H9 (cell line): ENCODE results near the gene TNRC6C. TPM values are rescaled to one million over a fixed set of nuclear protein-coding genes. Genes with fewer than 3 reads are reported as not detected.

Source experiments
- DNase-seq: peaks from one replicate; pipeline ENCODE4 v3.0.0-alpha.2; 2017
- H2AFZ ChIP-seq: one replicate; pipeline ENCODE4 v1.6.1; 2013; ENCODE audit warnings: mild to moderate bottlenecking, low read length, control low read depth, moderate library complexity
- H2AK5ac ChIP-seq: 2 replicates; pipeline ENCODE4 v1.6.1; 2013; ENCODE audit warnings: low read length, control low read depth, mixed read lengths; ENCODE audit not compliant: insufficient read length
- H2BK120ac ChIP-seq: one replicate; pipeline ENCODE4 v1.6.1; 2013; ENCODE audit warnings: low read depth, mild to moderate bottlenecking, low read length, control low read depth, inconsistent platforms; ENCODE audit not compliant: poor library complexity, severe bottlenecking
- H2BK12ac ChIP-seq: 2 replicates; pipeline ENCODE4 v1.6.1; 2013; ENCODE audit warnings: low read length, control low read depth, mixed read lengths, low read depth; ENCODE audit not compliant: insufficient read length
- H2BK15ac ChIP-seq: 2 replicates; pipeline ENCODE4 v1.6.1; 2013; ENCODE audit warnings: low read depth, low read length, control low read depth
- H2BK20ac ChIP-seq: one replicate; pipeline ENCODE4 v1.6.1; 2013; ENCODE audit warnings: low read depth, mild to moderate bottlenecking, low read length, control low read depth, inconsistent platforms; ENCODE audit not compliant: poor library complexity, severe bottlenecking
- H2BK5ac ChIP-seq: 2 replicates; pipeline ENCODE4 v1.6.1; 2013; ENCODE audit warnings: low read length, control low read depth, mixed read lengths; ENCODE audit not compliant: insufficient read length
- H3K14ac ChIP-seq: 2 replicates; pipeline ENCODE4 v1.6.1; 2013; ENCODE audit warnings: low read length, control low read depth; ENCODE audit not compliant: insufficient read depth
- H3K18ac ChIP-seq: 2 replicates; pipeline ENCODE4 v1.6.1; 2013; ENCODE audit warnings: low read depth, mild to moderate bottlenecking, mixed read lengths, low read length, control low read depth; ENCODE audit not compliant: insufficient read length
- H3K23ac ChIP-seq: 2 replicates; pipeline ENCODE4 v1.6.1; 2013; ENCODE audit warnings: low read length, control low read depth, mixed read lengths, low read depth; ENCODE audit not compliant: insufficient read length
- H3K23me2 ChIP-seq: 2 replicates; pipeline ENCODE4 v1.6.1; 2013; ENCODE audit warnings: low read depth, mild to moderate bottlenecking, mixed read lengths, low read length, control low read depth; ENCODE audit not compliant: insufficient read length, poor library complexity, severe bottlenecking
- H3K27ac ChIP-seq: 2 replicates; pipeline ENCODE4 v1.5.1; 2013; ENCODE audit warnings: low read length, control low read depth, mixed read lengths, low read depth; ENCODE audit not compliant: insufficient read length
- H3K27me3 ChIP-seq: 2 replicates; pipeline ENCODE4 v1.6.1; 2013; ENCODE audit warnings: low read length, control low read depth, inconsistent platforms; ENCODE audit not compliant: insufficient read depth
- H3K4ac ChIP-seq: 2 replicates; pipeline ENCODE4 v1.6.1; 2013; ENCODE audit warnings: low read depth, mild to moderate bottlenecking, control low read depth, inconsistent platforms, low read length, moderate library complexity
- H3K4me1 ChIP-seq: 2 replicates; pipeline ENCODE4 v1.6.1; 2013; ENCODE audit warnings: low read length, control low read depth, inconsistent platforms; ENCODE audit not compliant: insufficient read depth
- H3K4me2 ChIP-seq: 2 replicates; pipeline ENCODE4 v1.6.1; 2013; ENCODE audit warnings: low read length, control low read depth, mixed read lengths; ENCODE audit not compliant: insufficient read length, insufficient read depth
- H3K56ac ChIP-seq: 2 replicates; pipeline ENCODE4 v1.6.1; 2013; ENCODE audit warnings: low read depth, mild to moderate bottlenecking, mixed read lengths, low read length, control low read depth; ENCODE audit not compliant: insufficient read length
- H3K79me1 ChIP-seq: 2 replicates; pipeline ENCODE4 v1.6.1; 2013; ENCODE audit warnings: low read depth, mild to moderate bottlenecking, moderate library complexity, low read length, control low read depth, inconsistent platforms; ENCODE audit not compliant: insufficient read depth, poor library complexity, severe bottlenecking
- H3K79me2 ChIP-seq: 2 replicates; pipeline ENCODE4 v1.6.1; 2013; ENCODE audit warnings: low read length, control low read depth, inconsistent platforms; ENCODE audit not compliant: insufficient read depth
- H3K9ac ChIP-seq: 2 replicates; pipeline ENCODE4 v1.6.1; 2013; ENCODE audit warnings: low read length, control low read depth, mixed read lengths; ENCODE audit not compliant: insufficient read length; ENCODE audit errors: extremely low read depth
- H3K9me3 ChIP-seq: one replicate; pipeline ENCODE4 v1.6.1; 2013; ENCODE audit warnings: low read depth, low read length, inconsistent platforms; ENCODE audit not compliant: control insufficient read depth
- H3T11ph ChIP-seq: one replicate; pipeline ENCODE4 v1.6.1; 2013; ENCODE audit warnings: mild to moderate bottlenecking, low read length, control low read depth, inconsistent platforms
- H4K20me1 ChIP-seq: one replicate; pipeline ENCODE4 v1.6.1; 2013; ENCODE audit not compliant: control insufficient read depth, insufficient read length, insufficient read depth
- H4K5ac ChIP-seq: 2 replicates; pipeline ENCODE4 v1.6.1; 2013; ENCODE audit warnings: low read depth, mild to moderate bottlenecking, mixed read lengths, low read length, control low read depth; ENCODE audit not compliant: insufficient read length
- H4K8ac ChIP-seq: replicated peaks from 2 replicates; pipeline ENCODE4 v1.6.1; 2013; ENCODE audit warnings: low read length, control low read depth, mixed read lengths, low read depth; ENCODE audit not compliant: insufficient read length
- H4K91ac ChIP-seq: 2 replicates; pipeline ENCODE4 v1.6.1; 2013; ENCODE audit warnings: low read depth, mild to moderate bottlenecking, moderate library complexity, mixed read lengths, low read length, control low read depth; ENCODE audit not compliant: insufficient read length
- H3K27ac Mint-ChIP-seq, 3 experiments: 2 replicates in 2 of 3; 3 replicates in 1 of 3; pipeline ENCODE4 v1.8.0; 2020 to 2021; ENCODE audit warnings: mixed read lengths in 3 of 3, mild to moderate bottlenecking in 1 of 3, moderate library complexity in 1 of 3
- H3K27me3 Mint-ChIP-seq: 2 replicates; pipeline ENCODE4 v1.8.0; 2021; ENCODE audit warnings: low read depth, mild to moderate bottlenecking, moderate library complexity, mixed read lengths
- H3K36me3 Mint-ChIP-seq, 3 experiments: 2 replicates in 2 of 3; 3 replicates in 1 of 3; pipeline ENCODE4 v1.8.0; 2020 to 2021; ENCODE audit warnings: low read depth in 3 of 3, mixed read lengths in 3 of 3; ENCODE audit not compliant: insufficient read depth in 1 of 3
- H3K4me1 Mint-ChIP-seq, 2 experiments: 2 replicates each; pipeline ENCODE4 v1.8.0; 2020; ENCODE audit warnings: mixed read lengths in 2 of 2
- H3K4me3 Mint-ChIP-seq, 2 experiments: 2 replicates in 1 of 2; 3 replicates in 1 of 2; pipeline ENCODE4 v1.8.0; 2020 to 2021; ENCODE audit warnings: mild to moderate bottlenecking in 2 of 2, mixed read lengths in 2 of 2, moderate library complexity in 1 of 2
- H3K9me3 Mint-ChIP-seq, 2 experiments: 2 replicates in 1 of 2; 3 replicates in 1 of 2; pipeline ENCODE4 v1.8.0; 2020; ENCODE audit warnings: mild to moderate bottlenecking in 2 of 2, mixed read lengths in 2 of 2, moderate library complexity in 1 of 2
- CTCF ChIP-seq: fragments of 200-600 bp; sonication (generic); conservative IDR thresholded peaks from 3 replicates; pipeline ENCODE4 v1.8.0; 2021; ENCODE audit warnings: antibody characterized with exemption, mild to moderate bottlenecking
- WGBS: extraction: QIAGEN DNeasy Blood & Tissue Kit; methylation state at CpG from one replicate; pipeline ENCODE4 v1.1.7; 2013; ENCODE audit warnings: missing lambda C conversion rate, low lambda C conversion rate, mixed read lengths; ENCODE audit not compliant: insufficient read length; ENCODE audit errors: extremely low coverage; 5-methylcytosine and 5-hydroxymethylcytosine counted together
- total RNA-seq: library from RNA; stranded (reverse); gene quantifications from 2 replicates; pipeline ENCODE4 v1.2.1, GENCODE V29; 2021

Gene TNRC6C
- total RNA-seq, 1 experiment from 2014 or later: 24.7 TPM

GRCh38 chr17:78026381-78026780, 67.9 kb downstream of the TNRC6C start:
- H2BK20ac ChIP-seq: no peak overlapping the region
- H3K4me3 Mint-ChIP-seq: no peak overlapping the region

More at GRCh38 chr17:78026381-78026780, 67.9 kb downstream of the TNRC6C start:
- no peak overlapping the region for H3K27ac ChIP-seq
- H2BK15ac ChIP-seq: no peak overlapping the region
- no peaks in the 10 kb centered on the region for H3K27me3 Mint-ChIP-seq
- H3T11ph ChIP-seq: no peak overlapping the region
- H2AK5ac ChIP-seq: no peak overlapping the region
- WGBS: no CpG with 5 or more reads among the region's 2 CpGs
- no peak overlapping the region for H3K18ac ChIP-seq
- no peak overlapping the region for H2BK5ac ChIP-seq
- H3K36me3 Mint-ChIP-seq: peaks cover 0 to 2% (median 0%) of the 10 kb centered on the region in 3 experiments; a peak in 3 of 7 replicates
- H3K79me1 ChIP-seq: no peaks in the 10 kb centered on the region
- no peaks in the 10 kb centered on the region for H3K9me3 Mint-ChIP-seq
- H3K27me3 ChIP-seq: no peaks in the 10 kb centered on the region
- H3K4me1 ChIP-seq: no peaks in the 10 kb centered on the region
- H3K4me2 ChIP-seq: no peak overlapping the region
- no peak overlapping the region for H3K27ac Mint-ChIP-seq
- no peak for DNase-seq
- no peaks in the 10 kb centered on the region for H3K4me1 Mint-ChIP-seq
- no peak overlapping the region for H4K8ac ChIP-seq
- H3K4ac ChIP-seq: no peak overlapping the region
- no peaks in the 10 kb centered on the region for H3K9me3 ChIP-seq
- no peaks in the 10 kb centered on the region for H4K20me1 ChIP-seq
- H2BK120ac ChIP-seq: no peak overlapping the region
- no peak overlapping the region for H3K56ac ChIP-seq
- H4K91ac ChIP-seq: no peak overlapping the region
- TF ChIP-seq CTCF: no peak
- no peaks in the 10 kb centered on the region for H3K79me2 ChIP-seq
- no peak overlapping the region for H2BK12ac ChIP-seq
- H2AFZ ChIP-seq: no peak overlapping the region
- H4K5ac ChIP-seq: no peak overlapping the region
- H3K23ac ChIP-seq: no peak overlapping the region
- H3K23me2 ChIP-seq: no peaks in the 10 kb centered on the region
- H3K14ac ChIP-seq: no peak overlapping the region
- no peak overlapping the region for H3K9ac ChIP-seq
